SU-DHL-6 (cell line): ENCODE data around the gene RBM19.

Experiments used
- EZH2phosphoT487 ChIP-seq: fragments of 200-600 bp; sonication (generic), shearing (Covaris generic); conservative IDR thresholded peaks from 2 replicates; pipeline ENCODE4 v1.6.1; 2018; ENCODE audit warnings: mild to moderate bottlenecking, antibody characterized with exemption, low read length, moderate library complexity, mixed read lengths
- TF ChIP-seq, protein P1 (sequence below): fragments of 200-600 bp; sonication (generic); IDR thresholded peaks from one replicate; pipeline ENCODE4 v1.5.1; 2017; ENCODE audit warnings: antibody characterized with exemption, mild to moderate bottlenecking, low read length, moderate library complexity; ENCODE audit not compliant: insufficient read depth, poor library complexity, severe bottlenecking

DNA sequence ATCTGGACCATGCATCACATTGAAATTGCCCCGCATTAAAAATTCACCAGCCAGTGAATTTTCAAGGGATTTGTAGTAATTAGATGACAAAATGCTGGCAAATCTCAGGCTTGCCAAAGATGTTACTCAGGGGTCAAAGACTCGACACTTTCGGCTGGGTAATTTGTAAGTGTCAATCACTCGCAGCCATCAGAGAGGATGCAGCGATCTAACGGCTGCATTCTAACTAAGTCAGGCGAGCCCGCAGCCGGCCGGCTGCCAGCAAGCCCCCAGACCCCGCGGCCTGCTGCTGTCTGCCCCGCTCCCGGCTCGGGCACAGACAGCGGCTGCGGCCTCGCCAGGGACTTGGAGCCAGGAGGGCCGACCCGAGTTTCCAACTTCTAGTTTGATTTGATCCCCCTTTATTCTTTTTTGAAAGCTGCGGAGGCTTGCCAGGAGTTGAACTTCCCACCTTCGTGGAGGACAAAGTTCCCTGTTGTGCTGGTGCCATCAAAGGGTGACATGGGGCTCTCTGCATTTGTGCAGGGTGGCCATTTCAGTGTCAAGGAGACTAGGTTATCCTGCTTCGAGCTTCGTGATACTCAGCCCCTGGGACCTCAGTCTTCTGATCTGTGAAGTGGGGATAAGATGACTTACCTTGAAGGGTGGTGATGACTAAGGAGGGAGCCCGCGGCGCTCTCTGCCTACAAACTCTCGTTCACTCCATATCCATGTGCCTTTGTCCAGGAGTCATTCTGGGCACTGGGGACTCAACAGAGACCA is 169.9 kb downstream of the RBM19 start:
- TF ChIP-seq, protein P1, sequence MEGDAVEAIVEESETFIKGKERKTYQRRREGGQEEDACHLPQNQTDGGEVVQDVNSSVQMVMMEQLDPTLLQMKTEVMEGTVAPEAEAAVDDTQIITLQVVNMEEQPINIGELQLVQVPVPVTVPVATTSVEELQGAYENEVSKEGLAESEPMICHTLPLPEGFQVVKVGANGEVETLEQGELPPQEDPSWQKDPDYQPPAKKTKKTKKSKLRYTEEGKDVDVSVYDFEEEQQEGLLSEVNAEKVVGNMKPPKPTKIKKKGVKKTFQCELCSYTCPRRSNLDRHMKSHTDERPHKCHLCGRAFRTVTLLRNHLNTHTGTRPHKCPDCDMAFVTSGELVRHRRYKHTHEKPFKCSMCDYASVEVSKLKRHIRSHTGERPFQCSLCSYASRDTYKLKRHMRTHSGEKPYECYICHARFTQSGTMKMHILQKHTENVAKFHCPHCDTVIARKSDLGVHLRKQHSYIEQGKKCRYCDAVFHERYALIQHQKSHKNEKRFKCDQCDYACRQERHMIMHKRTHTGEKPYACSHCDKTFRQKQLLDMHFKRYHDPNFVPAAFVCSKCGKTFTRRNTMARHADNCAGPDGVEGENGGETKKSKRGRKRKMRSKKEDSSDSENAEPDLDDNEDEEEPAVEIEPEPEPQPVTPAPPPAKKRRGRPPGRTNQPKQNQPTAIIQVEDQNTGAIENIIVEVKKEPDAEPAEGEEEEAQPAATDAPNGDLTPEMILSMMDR, result no peak
- TF ChIP-seq EZH2phosphoT487, result no peak
